H9 (cell line): ENCODE results near the gene CBFA2T2. TPM values are rescaled to one million over a fixed set of nuclear protein-coding genes. Genes with fewer than 3 reads are reported as not detected.

Source experiments
- DNase-seq: peaks from one replicate; pipeline ENCODE4 v3.0.0-alpha.2; 2017
- H2AFZ ChIP-seq: one replicate; pipeline ENCODE4 v1.6.1; 2013; ENCODE audit warnings: mild to moderate bottlenecking, low read length, control low read depth, moderate library complexity
- H2AK5ac ChIP-seq: 2 replicates; pipeline ENCODE4 v1.6.1; 2013; ENCODE audit warnings: low read length, control low read depth, mixed read lengths; ENCODE audit not compliant: insufficient read length
- H2BK120ac ChIP-seq: one replicate; pipeline ENCODE4 v1.6.1; 2013; ENCODE audit warnings: low read depth, mild to moderate bottlenecking, low read length, control low read depth, inconsistent platforms; ENCODE audit not compliant: poor library complexity, severe bottlenecking
- H2BK12ac ChIP-seq: 2 replicates; pipeline ENCODE4 v1.6.1; 2013; ENCODE audit warnings: low read length, control low read depth, mixed read lengths, low read depth; ENCODE audit not compliant: insufficient read length
- H2BK15ac ChIP-seq: 2 replicates; pipeline ENCODE4 v1.6.1; 2013; ENCODE audit warnings: low read depth, low read length, control low read depth
- H2BK20ac ChIP-seq: one replicate; pipeline ENCODE4 v1.6.1; 2013; ENCODE audit warnings: low read depth, mild to moderate bottlenecking, low read length, control low read depth, inconsistent platforms; ENCODE audit not compliant: poor library complexity, severe bottlenecking
- H2BK5ac ChIP-seq: 2 replicates; pipeline ENCODE4 v1.6.1; 2013; ENCODE audit warnings: low read length, control low read depth, mixed read lengths; ENCODE audit not compliant: insufficient read length
- H3K14ac ChIP-seq: 2 replicates; pipeline ENCODE4 v1.6.1; 2013; ENCODE audit warnings: low read length, control low read depth; ENCODE audit not compliant: insufficient read depth
- H3K18ac ChIP-seq: 2 replicates; pipeline ENCODE4 v1.6.1; 2013; ENCODE audit warnings: low read depth, mild to moderate bottlenecking, mixed read lengths, low read length, control low read depth; ENCODE audit not compliant: insufficient read length
- H3K23ac ChIP-seq: 2 replicates; pipeline ENCODE4 v1.6.1; 2013; ENCODE audit warnings: low read length, control low read depth, mixed read lengths, low read depth; ENCODE audit not compliant: insufficient read length
- H3K23me2 ChIP-seq: 2 replicates; pipeline ENCODE4 v1.6.1; 2013; ENCODE audit warnings: low read depth, mild to moderate bottlenecking, mixed read lengths, low read length, control low read depth; ENCODE audit not compliant: insufficient read length, poor library complexity, severe bottlenecking
- H3K27ac ChIP-seq: 2 replicates; pipeline ENCODE4 v1.5.1; 2013; ENCODE audit warnings: low read length, control low read depth, mixed read lengths, low read depth; ENCODE audit not compliant: insufficient read length
- H3K27me3 ChIP-seq: 2 replicates; pipeline ENCODE4 v1.6.1; 2013; ENCODE audit warnings: low read length, control low read depth, inconsistent platforms; ENCODE audit not compliant: insufficient read depth
- H3K4ac ChIP-seq: 2 replicates; pipeline ENCODE4 v1.6.1; 2013; ENCODE audit warnings: low read depth, mild to moderate bottlenecking, control low read depth, inconsistent platforms, low read length, moderate library complexity
- H3K4me1 ChIP-seq: 2 replicates; pipeline ENCODE4 v1.6.1; 2013; ENCODE audit warnings: low read length, control low read depth, inconsistent platforms; ENCODE audit not compliant: insufficient read depth
- H3K4me2 ChIP-seq: 2 replicates; pipeline ENCODE4 v1.6.1; 2013; ENCODE audit warnings: low read length, control low read depth, mixed read lengths; ENCODE audit not compliant: insufficient read length, insufficient read depth
- H3K56ac ChIP-seq: 2 replicates; pipeline ENCODE4 v1.6.1; 2013; ENCODE audit warnings: low read depth, mild to moderate bottlenecking, mixed read lengths, low read length, control low read depth; ENCODE audit not compliant: insufficient read length
- H3K79me1 ChIP-seq: 2 replicates; pipeline ENCODE4 v1.6.1; 2013; ENCODE audit warnings: low read depth, mild to moderate bottlenecking, moderate library complexity, low read length, control low read depth, inconsistent platforms; ENCODE audit not compliant: insufficient read depth, poor library complexity, severe bottlenecking
- H3K79me2 ChIP-seq: 2 replicates; pipeline ENCODE4 v1.6.1; 2013; ENCODE audit warnings: low read length, control low read depth, inconsistent platforms; ENCODE audit not compliant: insufficient read depth
- H3K9ac ChIP-seq: 2 replicates; pipeline ENCODE4 v1.6.1; 2013; ENCODE audit warnings: low read length, control low read depth, mixed read lengths; ENCODE audit not compliant: insufficient read length; ENCODE audit errors: extremely low read depth
- H3K9me3 ChIP-seq: one replicate; pipeline ENCODE4 v1.6.1; 2013; ENCODE audit warnings: low read depth, low read length, inconsistent platforms; ENCODE audit not compliant: control insufficient read depth
- H3T11ph ChIP-seq: one replicate; pipeline ENCODE4 v1.6.1; 2013; ENCODE audit warnings: mild to moderate bottlenecking, low read length, control low read depth, inconsistent platforms
- H4K20me1 ChIP-seq: one replicate; pipeline ENCODE4 v1.6.1; 2013; ENCODE audit not compliant: control insufficient read depth, insufficient read length, insufficient read depth
- H4K5ac ChIP-seq: 2 replicates; pipeline ENCODE4 v1.6.1; 2013; ENCODE audit warnings: low read depth, mild to moderate bottlenecking, mixed read lengths, low read length, control low read depth; ENCODE audit not compliant: insufficient read length
- H4K8ac ChIP-seq: replicated peaks from 2 replicates; pipeline ENCODE4 v1.6.1; 2013; ENCODE audit warnings: low read length, control low read depth, mixed read lengths, low read depth; ENCODE audit not compliant: insufficient read length
- H4K91ac ChIP-seq: 2 replicates; pipeline ENCODE4 v1.6.1; 2013; ENCODE audit warnings: low read depth, mild to moderate bottlenecking, moderate library complexity, mixed read lengths, low read length, control low read depth; ENCODE audit not compliant: insufficient read length
- H3K27ac Mint-ChIP-seq, 3 experiments: 2 replicates in 2 of 3; 3 replicates in 1 of 3; pipeline ENCODE4 v1.8.0; 2020 to 2021; ENCODE audit warnings: mixed read lengths in 3 of 3, mild to moderate bottlenecking in 1 of 3, moderate library complexity in 1 of 3
- H3K27me3 Mint-ChIP-seq: 2 replicates; pipeline ENCODE4 v1.8.0; 2021; ENCODE audit warnings: low read depth, mild to moderate bottlenecking, moderate library complexity, mixed read lengths
- H3K36me3 Mint-ChIP-seq, 3 experiments: 2 replicates in 2 of 3; 3 replicates in 1 of 3; pipeline ENCODE4 v1.8.0; 2020 to 2021; ENCODE audit warnings: low read depth in 3 of 3, mixed read lengths in 3 of 3; ENCODE audit not compliant: insufficient read depth in 1 of 3
- H3K4me1 Mint-ChIP-seq, 2 experiments: 2 replicates each; pipeline ENCODE4 v1.8.0; 2020; ENCODE audit warnings: mixed read lengths in 2 of 2
- H3K4me3 Mint-ChIP-seq, 2 experiments: 2 replicates in 1 of 2; 3 replicates in 1 of 2; pipeline ENCODE4 v1.8.0; 2020 to 2021; ENCODE audit warnings: mild to moderate bottlenecking in 2 of 2, mixed read lengths in 2 of 2, moderate library complexity in 1 of 2
- H3K9me3 Mint-ChIP-seq, 2 experiments: 2 replicates in 1 of 2; 3 replicates in 1 of 2; pipeline ENCODE4 v1.8.0; 2020; ENCODE audit warnings: mild to moderate bottlenecking in 2 of 2, mixed read lengths in 2 of 2, moderate library complexity in 1 of 2
- WGBS: extraction: QIAGEN DNeasy Blood & Tissue Kit; methylation state at CpG from one replicate; pipeline ENCODE4 v1.1.7; 2013; ENCODE audit warnings: missing lambda C conversion rate, low lambda C conversion rate, mixed read lengths; ENCODE audit not compliant: insufficient read length; ENCODE audit errors: extremely low coverage; 5-methylcytosine and 5-hydroxymethylcytosine counted together
- total RNA-seq: library from RNA; stranded (reverse); gene quantifications from 2 replicates; pipeline ENCODE4 v1.2.1, GENCODE V29; 2021
- TF ChIP-seq, protein P1 (sequence below): fragments of 200-600 bp; sonication (generic); conservative IDR thresholded peaks from 3 replicates; pipeline ENCODE4 v1.8.0; 2021; ENCODE audit warnings: antibody characterized with exemption, mild to moderate bottlenecking

CBFA2T2 gene
- total RNA-seq, 1 experiment from 2014 or later = 11.2 TPM

DNA sequence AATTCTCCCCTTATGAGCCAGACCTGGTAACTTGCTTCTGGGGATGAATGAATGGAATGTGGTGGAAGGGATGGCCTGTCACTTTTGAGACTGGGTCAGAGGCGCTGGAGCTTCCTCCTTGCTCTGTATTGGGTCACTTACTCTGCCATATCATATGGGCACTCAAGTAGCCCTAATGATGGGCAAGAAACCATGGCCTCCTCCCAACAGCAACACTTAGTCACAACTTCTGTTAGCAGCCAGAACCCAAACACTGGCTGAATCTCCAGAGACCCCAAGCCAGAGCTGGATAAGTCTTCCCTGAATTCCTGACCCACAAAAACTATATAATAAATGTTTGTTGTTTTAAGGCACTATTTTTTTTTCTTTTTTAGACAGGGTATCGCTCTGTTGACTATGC is 190.8 kb downstream of the CBFA2T2 start:
- no peak overlapping the region for H4K91ac ChIP-seq
- no peak overlapping the region for H3K56ac ChIP-seq
- TF ChIP-seq, protein P1, sequence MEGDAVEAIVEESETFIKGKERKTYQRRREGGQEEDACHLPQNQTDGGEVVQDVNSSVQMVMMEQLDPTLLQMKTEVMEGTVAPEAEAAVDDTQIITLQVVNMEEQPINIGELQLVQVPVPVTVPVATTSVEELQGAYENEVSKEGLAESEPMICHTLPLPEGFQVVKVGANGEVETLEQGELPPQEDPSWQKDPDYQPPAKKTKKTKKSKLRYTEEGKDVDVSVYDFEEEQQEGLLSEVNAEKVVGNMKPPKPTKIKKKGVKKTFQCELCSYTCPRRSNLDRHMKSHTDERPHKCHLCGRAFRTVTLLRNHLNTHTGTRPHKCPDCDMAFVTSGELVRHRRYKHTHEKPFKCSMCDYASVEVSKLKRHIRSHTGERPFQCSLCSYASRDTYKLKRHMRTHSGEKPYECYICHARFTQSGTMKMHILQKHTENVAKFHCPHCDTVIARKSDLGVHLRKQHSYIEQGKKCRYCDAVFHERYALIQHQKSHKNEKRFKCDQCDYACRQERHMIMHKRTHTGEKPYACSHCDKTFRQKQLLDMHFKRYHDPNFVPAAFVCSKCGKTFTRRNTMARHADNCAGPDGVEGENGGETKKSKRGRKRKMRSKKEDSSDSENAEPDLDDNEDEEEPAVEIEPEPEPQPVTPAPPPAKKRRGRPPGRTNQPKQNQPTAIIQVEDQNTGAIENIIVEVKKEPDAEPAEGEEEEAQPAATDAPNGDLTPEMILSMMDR = no peak
- H3K4me3 Mint-ChIP-seq = no peak overlapping the region
- no peak overlapping the region for H3K9ac ChIP-seq
- no peak overlapping the region for H4K8ac ChIP-seq
- peaks cover 24% of the 10 kb centered on the region in 2 experiments for H3K4me1 Mint-ChIP-seq
- peaks cover 10% of the 10 kb centered on the region for H3K23me2 ChIP-seq
- no peak overlapping the region for H2AFZ ChIP-seq
- H3K27me3 Mint-ChIP-seq = no peaks in the 10 kb centered on the region
- no peaks in the 10 kb centered on the region for H4K20me1 ChIP-seq
- no peak overlapping the region for H2BK15ac ChIP-seq
- H3K79me1 ChIP-seq = no peaks in the 10 kb centered on the region
- H3K27ac ChIP-seq = no peak overlapping the region
- no peak overlapping the region for H3K18ac ChIP-seq
- H3K9me3 Mint-ChIP-seq = no peaks in the 10 kb centered on the region
- DNase-seq = no peak
- no CpG with 5 or more reads among the region's 2 CpGs for WGBS
- H2AK5ac ChIP-seq = no peak overlapping the region
- no peak overlapping the region for H3K14ac ChIP-seq
- H3K36me3 Mint-ChIP-seq = peaks cover 27 to 63% (median 41%) of the 10 kb centered on the region in 3 experiments; a peak in 6 of 7 replicates
- H3K9me3 ChIP-seq = no peaks in the 10 kb centered on the region
- H3K23ac ChIP-seq = no peak overlapping the region
- H2BK5ac ChIP-seq = no peak overlapping the region
- H2BK120ac ChIP-seq = no peak overlapping the region
- H3K27me3 ChIP-seq = no peaks in the 10 kb centered on the region
- H4K5ac ChIP-seq = no peak overlapping the region
- H3K4me2 ChIP-seq = no peak overlapping the region
- no peak overlapping the region for H2BK12ac ChIP-seq
- peak overlapping the region in 1 of 3 experiments; percentile 57; a peak in 1 of 7 replicates for H3K27ac Mint-ChIP-seq
- peaks cover 7% of the 10 kb centered on the region; the same call in 1 of the 2 replicates for H3K79me2 ChIP-seq
- no peak overlapping the region for H3T11ph ChIP-seq
- no peak overlapping the region for H3K4ac ChIP-seq
- no peak overlapping the region for H2BK20ac ChIP-seq
- H3K4me1 ChIP-seq = no peaks in the 10 kb centered on the region
